A673 (cell line): Measurements from ENCODE around the gene KMT2B. TPM values are rescaled to one million over a fixed set of nuclear protein-coding genes. Genes with fewer than 3 reads are reported as not detected.

ENCODE experiments used
- BruUV-seq: library from RNA; stranded (reverse); fragments of 400-500 nt; replicated peaks from 2 replicates; lab custom pipeline; 2021; lab: Mats Ljungman, UMichigan
- CTCF ChIA-PET: fragments of 300-600 bp; sonication (Branson Sonifier 250); formaldehyde crosslinking; loops from one replicate; lab custom pipeline; 2022; ENCODE audit warnings: antibody characterized with exemption; lab: Charles Lee
- POLR2A ChIA-PET: fragments of 300-600 bp; sonication (Branson Sonifier 250); formaldehyde crosslinking; loops from one replicate; lab custom pipeline; 2022; ENCODE audit warnings: antibody characterized with exemption; ENCODE audit not compliant: low non-redundant PET; lab: Charles Lee
- DNase-seq: peaks from one replicate; pipeline ENCODE4 v3.0.0-alpha.2; 2015; ENCODE audit warnings: low spot score
- H3K27ac ChIP-seq: fragments of 200-600 bp; sonication (generic); 2 replicates; pipeline ENCODE4 v1.5.1; 2016; ENCODE audit warnings: mixed run types, low read depth, mild to moderate bottlenecking, mixed read lengths, antibody characterized with exemption, low read length; ENCODE audit not compliant: poor library complexity, severe bottlenecking
- H3K27me3 ChIP-seq: fragments of 200-600 bp; sonication (generic); replicated peaks from 2 replicates; pipeline ENCODE4 v1.6.1; 2017; ENCODE audit warnings: mixed run types, low read depth, mild to moderate bottlenecking, mixed read lengths, antibody characterized with exemption, low read length; ENCODE audit not compliant: insufficient read depth, poor library complexity
- H3K36me3 ChIP-seq: fragments of 200-600 bp; sonication (generic); 2 replicates; pipeline ENCODE4 v1.6.1; 2016; ENCODE audit warnings: mixed run types, mild to moderate bottlenecking, mixed read lengths, antibody characterized with exemption, low read length; ENCODE audit not compliant: insufficient read depth, poor library complexity, severe bottlenecking
- H3K4me1 ChIP-seq: fragments of 200-600 bp; sonication (generic); 2 replicates; pipeline ENCODE4 v1.6.1; 2017; ENCODE audit warnings: mixed run types, mild to moderate bottlenecking, mixed read lengths, antibody characterized with exemption, low read length; ENCODE audit not compliant: insufficient read depth, poor library complexity, severe bottlenecking
- H3K4me3 ChIP-seq: fragments of 200-600 bp; sonication (generic); 2 replicates; pipeline ENCODE4 v1.5.1; 2016; ENCODE audit warnings: low read depth, mixed run types, mild to moderate bottlenecking, mixed read lengths, low read length; ENCODE audit not compliant: poor library complexity, severe bottlenecking
- H3K9me3 ChIP-seq: fragments of 200-600 bp; sonication (generic); 2 replicates; pipeline ENCODE4 v1.6.1; 2016; ENCODE audit warnings: mixed run types, low read depth, mild to moderate bottlenecking, mixed read lengths, antibody characterized with exemption, low read length; ENCODE audit not compliant: poor library complexity, severe bottlenecking
- CTCF ChIP-seq: fragments of 300-800, 200-600 bp; sonication (generic); conservative IDR thresholded peaks from 2 replicates; pipeline ENCODE4 v1.5.1; 2017; ENCODE audit warnings: low read depth, mild to moderate bottlenecking, antibody characterized with exemption, low read length, moderate library complexity, mixed read lengths
- EZH2 ChIP-seq: fragments of 200-600 bp; sonication (generic); IDR thresholded peaks from 2 replicates; pipeline ENCODE4 v1.6.1; 2017; ENCODE audit warnings: borderline replicate concordance, low read depth, mild to moderate bottlenecking, mixed read lengths, antibody characterized with exemption, low read length; ENCODE audit not compliant: poor library complexity, severe bottlenecking
- intact Hi-C: fragments of 100-400 bp; cut with micrococcal nuclease; formaldehyde crosslinking; loops from one replicate; pipeline ENCODE4 v1.10.0; 2022; ENCODE audit not compliant: unreplicated experiment
- total RNA-seq: library from RNA; stranded (reverse); gene quantifications from 2 replicates; pipeline ENCODE4 v1.2.3, GENCODE V29; 2021

Gene KMT2B
- total RNA-seq, 1 experiment from 2014 or later: 49.1 TPM

GRCh38 chr19:35724560-35724959 is 6.8 kb downstream of the KMT2B start:
- Histone ChIP-seq H3K36me3 (peaks cover 89% of the 10 kb centered on the region), H3K27ac (no peak overlapping the region), H3K4me3 (no peak overlapping the region), H3K9me3 (no peaks in the 10 kb centered on the region), H3K4me1 (no peaks in the 10 kb centered on the region), H3K27me3 (no peaks in the 10 kb centered on the region)
- TF ChIP-seq EZH2 (no peak), CTCF (no peak)
- ChIA-PET POLR2A (no interaction called here), CTCF (no interaction called here)
- intact Hi-C loops: no loop called here
- BruUV-seq: no TSS peak
- DNase-seq: no peak

- no peaks in the 10 kb centered on the region for H3K4me1 ChIP-seq
- CTCF ChIA-PET: no interaction called here
- DNase-seq: no peak
- H3K27me3 ChIP-seq: no peaks in the 10 kb centered on the region
- H3K4me3 ChIP-seq: no peak overlapping the region
- peaks cover 90% of the 10 kb centered on the region for H3K36me3 ChIP-seq
- intact Hi-C loops: no loop called here
- TF ChIP-seq EZH2: no peak
- H3K9me3 ChIP-seq: no peaks in the 10 kb centered on the region
- BruUV-seq: no TSS peak
- POLR2A ChIA-PET: no interaction called here
- H3K27ac ChIP-seq: no peak overlapping the region
Measured at GRCh38 chr19:35725216-35725861, 7.5 kb downstream of the KMT2B start.

- Histone ChIP-seq H3K4me1 (no peaks in the 10 kb centered on the region), H3K27me3 (no peaks in the 10 kb centered on the region), H3K27ac (no peak overlapping the region), H3K9me3 (no peaks in the 10 kb centered on the region), H3K36me3 (peaks cover 98% of the 10 kb centered on the region), H3K4me3 (no peak overlapping the region)
- intact Hi-C loops: no loop called here
- BruUV-seq: no TSS peak
- POLR2A ChIA-PET: interaction anchor here (0.6 kb wide), 1 partner anchor 71 kb away, joined by 3 read pairs; no protein-coding TSS in a partner anchor
- no peak for DNase-seq
- CTCF ChIA-PET: no interaction called here
- TF ChIP-seq CTCF: no peak
- no peak for TF ChIP-seq EZH2
Measured at GRCh38 chr19:35727053-35727955, 9.5 kb downstream of the KMT2B start.
